Right renal pelvis (tissue), 4 donors: Measurements from ENCODE around the gene TSHZ3. TPM values are rescaled to one million over a fixed set of nuclear protein-coding genes. Genes with fewer than 3 reads are reported as not detected.

Source experiments
- DNase-seq, 4 donors: peaks; one replicate each; pipeline ENCODE4 v3.0.0-alpha.2; 2013; ENCODE audit warnings: low read depth in 4 of 4, low spot score in 3 of 4, missing footprints in 1 of 4
- polyA plus RNA-seq, 4 donors: library from polyadenylated mRNA; unstranded; fragments of 120-200 nt; gene quantifications; one replicate each; pipeline ENCODE4 v1.2.1, GENCODE V29; 2013; ENCODE audit not compliant: insufficient read length in 4 of 4

Gene TSHZ3
- polyA plus RNA-seq, 4 donors = 10.1 to 15.7 (median 14.2) TPM

DNA sequence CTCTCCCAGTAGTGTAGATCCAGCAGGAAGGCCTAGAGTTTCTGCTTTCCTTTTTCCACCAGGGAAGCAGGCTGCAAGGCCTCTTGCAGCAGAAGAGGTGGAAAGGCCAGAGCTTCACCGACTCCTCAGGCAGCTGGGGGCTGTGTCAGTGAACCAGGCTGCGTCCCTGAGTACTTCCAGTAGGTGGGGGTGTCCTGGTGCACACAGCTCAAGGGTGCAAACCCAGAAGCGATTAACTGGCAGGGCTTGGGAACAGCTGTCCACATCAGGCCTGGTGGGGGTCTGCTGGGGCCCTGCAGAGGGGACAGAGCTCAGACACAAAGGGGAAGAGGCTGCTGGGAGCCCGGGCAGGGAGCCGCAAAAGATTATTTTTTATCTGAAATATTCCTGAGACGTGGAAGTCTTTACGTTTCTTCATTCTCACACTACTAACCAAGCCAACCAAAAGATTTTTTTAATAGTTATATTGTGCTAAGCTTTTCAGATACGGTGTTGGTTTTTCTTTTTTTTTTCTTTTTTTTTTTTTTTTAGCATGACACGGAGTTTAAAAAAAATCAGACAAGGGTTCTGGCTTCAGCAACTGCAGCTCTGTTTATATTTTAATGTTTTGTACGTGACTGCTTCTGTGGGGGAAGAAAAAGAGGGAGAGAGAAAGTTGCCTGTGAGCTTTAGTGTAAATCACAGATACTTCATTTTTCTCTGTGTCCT lies 11.0 kb downstream of the TSHZ3 start:
- DNase-seq = no peak

DNA sequence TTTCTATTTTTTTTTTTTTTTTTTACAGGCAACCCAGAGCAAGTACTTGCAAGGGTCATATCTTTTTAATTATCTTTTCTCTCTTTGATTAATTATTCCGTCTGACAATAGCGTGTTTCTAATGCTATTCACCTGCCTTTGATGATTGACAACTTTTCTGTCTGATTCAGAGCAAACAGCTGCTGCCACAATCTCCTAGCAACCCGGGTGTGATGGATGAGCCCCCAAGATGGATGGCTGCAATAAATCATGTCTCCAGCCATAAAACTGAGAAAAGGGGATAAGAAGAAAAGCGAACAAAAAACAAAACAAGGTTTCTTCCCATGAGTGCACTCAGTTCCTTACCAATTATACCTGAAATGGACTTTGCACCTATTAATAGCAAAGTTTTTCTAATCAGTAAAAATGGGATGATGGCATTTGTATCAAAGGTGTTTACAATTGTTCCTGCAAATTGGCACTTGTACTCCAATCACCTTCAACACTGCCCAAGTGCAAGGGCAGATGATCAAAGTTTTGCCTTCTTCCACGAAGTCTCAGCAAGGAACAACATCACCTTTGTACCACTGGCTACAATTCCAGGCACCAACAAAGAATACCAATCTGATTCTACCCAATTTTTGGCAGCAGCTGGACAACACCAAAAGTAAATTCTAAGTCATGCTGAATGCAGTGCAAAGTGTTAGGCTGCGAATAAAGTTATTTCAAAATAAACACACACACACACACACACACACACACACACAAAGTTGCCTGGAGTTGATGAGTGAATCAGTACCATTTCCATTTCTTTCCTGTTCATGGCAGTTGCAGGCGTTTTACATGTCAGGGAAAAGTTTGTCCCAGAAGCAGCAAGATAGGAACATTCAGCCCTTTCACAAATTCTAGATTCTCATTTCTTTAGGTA lies 12.0 kb downstream of the TSHZ3 start:
- no peak for DNase-seq

DNA sequence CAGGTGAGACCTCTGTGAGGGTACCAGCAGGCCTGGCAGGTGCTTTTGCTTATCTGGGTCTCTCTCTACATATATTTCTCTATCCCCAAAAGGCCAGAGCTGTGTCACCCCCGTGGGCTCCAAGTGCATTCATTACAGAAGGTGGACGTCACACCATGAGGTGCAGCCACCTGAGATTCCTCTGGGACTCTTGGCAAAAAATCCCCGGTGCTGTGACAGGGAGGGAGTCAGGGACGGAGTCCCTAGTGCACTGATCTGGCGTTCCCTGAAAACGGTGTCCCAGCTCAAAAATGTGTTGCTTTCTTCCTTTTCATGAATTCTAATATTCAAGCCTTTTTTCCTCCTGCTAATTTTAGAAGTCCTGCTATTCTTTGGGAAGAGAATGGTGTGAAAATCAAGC lies 13.5 kb downstream of the TSHZ3 start:
- DNase-seq = no peak

DNA sequence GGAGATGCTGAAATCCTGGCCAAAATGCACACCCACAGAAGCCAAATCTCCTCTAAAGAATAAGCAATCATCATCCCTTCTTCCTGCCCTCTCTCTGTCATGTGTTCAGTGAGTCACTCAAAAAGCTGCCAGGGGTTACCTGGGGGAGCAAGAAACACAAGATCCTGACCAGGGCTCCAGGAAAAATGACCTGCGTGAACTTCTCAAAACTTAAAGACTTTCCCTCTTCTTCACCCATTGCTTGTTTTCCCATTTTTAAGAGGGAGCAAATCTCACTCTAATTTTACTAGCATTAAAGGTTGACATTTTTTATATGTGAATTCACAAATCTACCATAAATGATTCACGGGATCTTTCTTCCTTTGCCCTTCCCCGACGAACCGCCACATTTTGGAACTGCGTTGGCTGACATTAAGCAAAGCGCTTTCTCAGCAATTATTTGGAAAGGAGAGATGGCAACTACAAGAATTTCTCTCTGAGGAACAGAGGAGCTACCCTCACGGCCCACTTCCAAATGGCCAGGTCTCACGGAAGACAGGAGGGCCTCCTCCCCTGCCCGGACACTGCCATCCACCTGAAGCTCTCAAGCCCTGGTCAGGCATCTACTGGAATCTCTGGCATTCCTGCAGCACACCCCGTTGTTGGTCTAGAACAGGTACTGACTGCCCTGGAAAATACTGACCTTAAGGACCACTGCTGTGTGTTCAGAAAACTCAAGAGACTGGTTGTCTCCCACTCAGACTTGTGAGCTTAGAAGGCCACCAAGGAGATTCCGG lies 14.2 kb downstream of the TSHZ3 start:
- DNase-seq = no peak

DNA sequence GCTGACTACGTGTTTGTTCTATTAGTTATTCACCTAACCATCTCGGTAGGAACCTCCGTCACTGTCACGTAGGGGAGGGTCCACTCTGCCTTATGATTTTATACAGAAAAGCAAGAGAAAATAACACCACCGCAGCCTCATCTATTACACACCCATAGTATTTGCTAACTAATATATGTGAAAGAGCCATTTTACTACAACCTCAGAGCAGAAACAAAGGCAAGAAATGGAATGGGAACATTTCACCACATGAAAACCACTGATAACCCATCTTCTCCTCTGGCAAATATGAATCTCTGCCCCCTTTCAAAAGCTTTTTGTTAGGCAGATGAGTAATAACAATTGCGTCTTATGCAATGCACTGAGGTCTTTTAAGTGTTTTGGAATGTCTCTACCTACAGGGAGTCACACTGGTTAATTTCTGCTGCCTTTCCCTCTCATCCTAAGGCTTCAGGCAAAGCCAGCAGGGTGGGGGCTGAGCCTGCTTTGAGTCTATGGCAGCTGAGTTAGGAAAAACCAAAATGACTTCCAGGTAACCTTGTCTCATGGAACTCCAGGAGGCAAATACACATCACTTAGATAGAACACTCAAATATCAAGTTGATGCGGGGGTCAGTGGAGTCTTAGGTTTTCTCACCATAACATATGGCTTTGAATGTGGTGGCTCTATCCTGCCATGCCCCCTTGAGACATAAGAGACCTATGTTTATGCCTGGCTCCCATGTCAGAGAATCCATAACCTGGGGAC lies 15.0 kb downstream of the TSHZ3 start:
- DNase-seq = no peak

DNA sequence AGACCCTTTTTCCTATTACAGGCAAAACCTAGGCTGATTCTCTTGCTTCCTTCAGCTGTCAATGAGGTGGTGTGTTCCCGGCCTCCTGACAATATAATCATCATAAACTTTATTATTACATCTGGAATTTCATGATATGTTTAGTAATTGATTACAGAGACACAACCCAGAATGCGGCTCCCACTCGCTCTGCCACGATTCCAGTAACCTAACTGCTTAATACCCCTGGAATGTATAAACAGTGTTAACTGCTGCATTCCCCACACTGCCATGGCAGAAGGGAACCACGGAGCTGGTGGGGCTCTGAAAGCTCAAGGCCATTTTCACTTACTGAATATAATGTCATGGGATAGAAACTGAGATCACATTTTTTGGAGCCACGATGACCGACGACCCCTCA lies 17.1 kb downstream of the TSHZ3 start:
- DNase-seq = no peak

DNA sequence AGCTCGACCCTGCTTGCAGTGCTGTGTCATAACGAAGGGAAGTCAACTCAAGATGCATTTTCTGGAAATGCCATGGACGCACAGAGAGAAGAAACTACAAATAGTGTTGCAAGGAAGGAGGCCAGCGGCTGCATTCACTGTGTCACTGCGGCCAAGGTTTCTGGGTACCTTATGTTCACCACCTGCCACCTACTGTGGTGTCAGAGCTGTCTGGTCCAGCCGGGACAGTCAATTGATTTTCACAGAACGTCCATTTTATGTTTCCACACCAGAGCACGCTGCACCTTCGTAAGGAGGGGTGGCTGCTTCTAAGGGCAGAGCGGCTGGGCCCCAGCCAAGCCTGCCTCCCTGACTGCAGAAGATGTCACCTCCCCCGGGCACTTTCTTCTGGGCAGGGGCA lies 17.7 kb downstream of the TSHZ3 start:
- DNase-seq = no peak

DNA sequence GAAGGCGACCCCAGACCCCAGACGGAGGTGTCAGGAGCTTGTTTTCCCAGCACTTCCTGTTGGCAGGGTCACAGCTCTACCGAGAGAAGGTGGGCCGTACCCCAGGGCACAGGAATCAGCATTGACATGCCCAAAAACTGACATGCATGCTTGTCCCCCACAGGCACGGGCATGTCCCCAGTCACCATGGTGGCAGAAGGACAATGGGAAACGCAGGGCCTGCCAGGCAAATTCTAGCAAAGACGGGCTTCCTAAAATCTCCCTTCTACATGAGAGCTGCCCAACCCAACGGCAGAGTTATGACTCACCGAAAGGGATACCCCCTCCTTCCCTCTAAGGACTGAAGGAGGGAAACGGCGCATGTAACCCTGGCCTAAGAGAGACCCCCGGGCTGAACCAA lies 18.5 kb downstream of the TSHZ3 start:
- no peak for DNase-seq

DNA sequence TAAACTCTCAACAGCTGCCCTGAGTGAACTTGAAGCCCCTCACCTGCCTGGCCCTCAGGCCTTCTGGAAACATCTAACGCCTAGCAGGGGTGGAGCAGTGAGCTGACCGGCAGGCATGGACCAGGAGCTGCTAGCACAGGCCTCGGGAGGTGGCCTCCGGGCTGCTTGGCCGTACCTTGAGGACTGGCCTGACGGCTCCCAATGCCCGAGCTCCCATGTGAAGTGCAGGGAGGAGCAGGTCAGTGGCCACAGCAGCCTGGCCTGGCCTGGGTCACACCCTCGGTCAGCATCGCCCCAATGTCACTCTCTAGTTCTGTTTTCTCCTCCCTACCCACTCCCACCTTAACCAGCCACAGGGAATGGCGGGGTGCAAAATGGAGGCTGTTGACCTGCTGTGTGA lies 19.0 kb downstream of the TSHZ3 start:
- no peak for DNase-seq

DNA sequence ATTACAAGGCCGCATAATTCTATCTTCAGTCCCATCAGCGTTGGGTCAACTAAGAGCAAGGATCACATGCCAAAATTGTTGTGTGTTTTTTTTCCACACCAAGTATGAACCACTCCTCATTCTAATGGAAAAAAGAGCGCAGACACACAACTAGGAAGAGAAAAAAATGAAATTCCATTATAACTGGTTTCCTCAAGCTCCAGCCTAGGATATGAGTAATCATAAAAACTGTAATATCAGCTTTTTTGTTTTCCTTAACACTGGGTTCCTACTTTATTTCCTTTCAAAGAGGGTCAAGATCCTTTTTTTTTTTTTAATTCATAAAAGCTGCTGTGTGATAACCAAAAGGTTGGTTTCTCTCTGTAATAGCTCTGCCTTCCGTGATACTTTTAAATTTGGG lies 19.4 kb downstream of the TSHZ3 start:
- no peak for DNase-seq

DNA sequence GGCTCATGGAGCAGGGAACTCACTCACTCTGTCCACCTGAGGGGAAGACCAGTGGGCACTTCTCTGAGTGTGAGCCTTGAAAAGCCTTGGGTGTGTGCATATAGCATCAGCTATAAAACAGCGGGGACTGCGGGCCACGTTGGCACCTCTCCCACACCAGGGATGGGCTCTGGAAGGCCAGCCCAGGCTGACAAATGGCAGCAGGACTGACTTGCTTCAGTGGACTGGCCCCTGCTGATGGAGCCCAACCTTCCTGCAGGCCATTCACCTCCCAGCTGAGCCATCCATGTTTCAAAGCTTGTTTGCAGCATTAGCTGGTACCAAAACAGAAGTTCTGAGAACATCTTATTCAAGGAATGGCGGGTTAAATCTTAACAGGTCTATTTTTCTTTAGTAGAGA lies 21.0 kb downstream of the TSHZ3 start:
- no peak for DNase-seq

DNA sequence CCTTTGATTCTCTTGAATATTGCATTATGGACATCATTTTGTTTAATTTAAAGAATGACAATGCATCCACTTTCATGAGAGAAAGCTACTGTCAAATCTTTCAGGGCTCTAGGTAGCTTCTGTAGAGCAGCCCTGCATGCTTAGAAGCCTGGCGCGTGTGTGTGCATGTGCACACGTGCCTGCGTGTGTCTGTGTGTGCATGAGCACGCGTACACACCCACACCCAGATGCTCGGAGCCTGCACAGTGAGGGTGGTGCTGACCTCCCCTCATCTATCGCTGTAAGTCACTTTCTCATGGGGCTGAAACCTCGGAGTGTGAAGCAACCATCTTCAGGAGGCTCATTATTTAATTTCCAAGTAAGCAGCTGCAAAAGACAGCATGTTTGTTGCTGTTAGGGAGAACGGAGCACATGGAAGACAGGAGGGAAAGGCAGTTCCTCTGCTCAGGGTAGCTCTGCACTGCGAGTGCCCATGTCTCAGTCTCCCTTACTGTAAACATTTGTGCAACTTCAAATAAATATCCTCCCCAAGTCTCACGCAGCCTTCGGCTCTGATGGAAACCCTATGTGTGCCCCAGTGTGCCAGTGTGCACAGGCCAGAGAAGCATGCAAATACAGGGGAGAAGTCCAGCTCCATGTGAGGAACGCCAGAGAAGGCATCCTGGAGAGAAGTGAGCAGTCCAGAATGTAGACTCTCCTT lies 22.8 kb downstream of the TSHZ3 start:
- no peak for DNase-seq

DNA sequence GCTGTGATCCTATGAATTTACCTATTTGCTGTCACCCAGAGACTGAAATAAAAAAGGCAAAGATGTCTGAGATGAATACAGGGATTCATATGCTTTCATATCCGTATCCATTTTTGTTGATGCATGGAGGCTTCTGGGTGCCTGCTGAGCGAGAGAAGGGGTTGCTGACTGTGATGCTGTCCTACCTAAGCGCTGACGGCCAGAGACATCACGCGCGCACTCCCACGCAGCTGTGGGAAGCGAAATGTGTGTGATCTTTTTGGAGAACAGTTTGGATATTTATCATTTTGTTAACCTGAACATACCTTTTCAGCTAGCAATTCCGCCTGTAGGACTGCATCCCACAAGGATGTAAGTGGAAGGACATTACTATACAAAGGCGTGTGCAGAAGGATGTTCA lies 23.9 kb downstream of the TSHZ3 start:
- no peak for DNase-seq

DNA sequence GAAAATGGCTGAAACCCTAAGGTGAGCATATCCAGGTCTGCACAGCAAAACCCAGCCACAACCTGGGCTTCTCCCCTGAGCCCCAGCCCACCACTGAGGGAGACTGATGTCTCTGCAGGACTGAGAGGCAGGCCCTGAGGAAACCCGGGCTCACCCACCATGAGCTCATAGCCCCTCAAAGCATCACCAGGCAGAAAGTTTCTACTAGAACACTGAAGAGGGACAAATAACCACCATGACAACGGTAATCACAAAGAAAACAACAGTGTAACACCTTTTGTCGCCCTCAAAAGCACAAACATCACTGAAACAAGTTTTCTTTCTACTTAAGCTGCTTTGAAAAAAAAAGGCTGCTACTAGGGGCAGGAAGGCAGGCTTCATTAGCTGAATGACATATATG lies 29.8 kb downstream of the TSHZ3 start:
- no peak for DNase-seq

DNA sequence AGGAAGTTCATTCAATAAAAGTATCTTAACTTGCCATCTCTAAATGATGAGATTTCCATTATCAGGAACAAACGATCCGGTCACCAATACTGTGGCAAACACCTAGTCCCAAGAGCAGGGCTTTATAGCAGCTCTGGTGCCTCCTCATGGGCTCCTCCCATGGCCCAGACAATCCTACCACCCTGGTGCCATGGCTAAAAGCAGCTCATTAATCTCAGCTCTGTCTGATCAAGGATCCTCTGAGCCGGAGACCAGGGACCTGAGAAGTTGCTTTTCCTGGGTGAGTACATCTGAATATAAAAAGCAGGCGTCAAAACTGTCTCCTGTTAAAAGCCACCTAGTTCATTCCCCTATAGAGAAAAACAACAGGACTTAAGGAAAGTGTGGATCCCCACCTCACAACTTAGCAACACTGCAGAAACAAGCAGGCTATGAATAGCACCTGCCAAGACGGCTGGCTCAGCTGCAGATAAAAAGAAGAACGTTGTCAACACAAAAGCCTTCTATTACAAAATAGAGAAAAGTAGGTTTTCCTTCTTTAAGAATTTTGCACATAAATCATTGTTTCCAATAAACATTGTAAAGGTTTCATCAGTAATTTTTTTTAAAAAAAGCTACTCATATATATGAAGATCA lies 30.3 kb downstream of the TSHZ3 start:
- DNase-seq = no peak

DNA sequence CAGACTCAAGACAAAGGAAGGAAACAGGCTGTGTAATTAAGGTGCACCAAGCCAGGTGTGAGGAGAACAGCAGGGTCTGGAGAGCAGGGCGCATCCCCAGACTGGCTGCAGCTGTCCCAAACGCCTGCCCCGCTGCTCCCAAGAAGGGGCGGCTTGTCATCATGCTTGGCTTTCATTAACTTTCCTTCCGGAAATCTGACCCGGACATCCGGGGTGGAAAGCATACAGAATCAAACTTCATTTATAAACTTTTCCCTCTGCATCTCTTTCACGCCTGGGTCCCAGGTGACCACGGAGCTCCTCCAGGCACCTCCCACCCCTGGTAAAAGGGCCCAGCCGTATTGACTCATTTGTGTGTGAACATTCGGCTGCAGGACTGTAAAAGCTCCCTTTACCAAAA lies 31.7 kb downstream of the TSHZ3 start:
- DNase-seq = no peak

DNA sequence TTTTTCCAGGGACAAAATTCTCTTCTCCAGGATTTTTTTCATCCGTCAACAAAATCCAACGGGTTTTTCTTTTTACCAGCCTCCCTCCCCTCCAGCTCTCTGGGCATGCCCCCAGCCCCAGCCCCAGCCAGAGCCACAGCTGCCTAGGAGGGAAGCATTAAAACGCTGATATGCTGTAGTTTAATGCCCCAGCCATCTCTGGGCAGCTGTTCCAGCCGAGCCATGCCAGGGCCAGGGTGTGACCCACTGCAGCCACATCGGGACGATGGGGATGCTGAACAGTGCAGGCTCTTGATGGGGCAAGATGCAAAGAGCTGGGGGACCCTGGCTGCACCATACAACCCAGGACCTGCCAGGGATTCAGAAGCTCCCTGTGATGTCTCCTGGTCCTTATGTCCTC lies 32.1 kb downstream of the TSHZ3 start:
- DNase-seq = no peak

DNA sequence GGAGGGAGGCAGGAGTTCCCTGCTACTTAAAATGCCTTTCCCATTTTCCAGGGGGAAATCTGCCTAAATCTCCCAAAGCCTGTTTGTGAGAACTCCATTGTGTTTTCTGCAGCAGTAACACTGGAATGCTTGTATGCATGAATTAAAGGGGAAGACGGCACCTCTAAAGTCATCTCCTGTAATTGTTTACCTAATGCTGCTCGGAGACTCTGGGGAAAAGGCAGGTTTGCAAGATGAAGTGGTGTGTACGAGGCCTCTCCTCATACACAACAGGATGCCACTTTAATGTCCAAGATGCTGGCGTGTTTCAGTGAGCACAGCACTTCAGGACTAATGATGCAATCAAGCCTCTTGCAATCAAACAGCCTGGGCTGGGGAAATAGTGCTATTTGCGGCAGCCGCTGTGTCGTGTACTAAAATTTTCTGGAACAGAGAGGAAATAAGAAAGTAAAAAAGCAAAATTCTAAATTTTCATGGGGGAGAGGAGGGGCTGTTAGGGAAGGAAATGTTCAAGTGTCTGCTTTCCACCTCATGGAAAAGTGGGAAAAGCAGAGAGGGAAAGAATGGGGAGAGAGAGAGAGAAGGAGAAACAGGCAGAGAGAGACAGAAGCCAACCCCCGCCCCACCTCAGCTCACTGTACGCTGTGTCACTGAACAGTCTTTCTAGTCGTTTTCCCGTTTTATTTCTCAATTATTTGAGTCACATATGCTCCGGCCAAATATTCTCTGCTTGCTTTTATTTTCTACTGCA lies 32.9 kb downstream of the TSHZ3 start:
- DNase-seq = no peak

DNA sequence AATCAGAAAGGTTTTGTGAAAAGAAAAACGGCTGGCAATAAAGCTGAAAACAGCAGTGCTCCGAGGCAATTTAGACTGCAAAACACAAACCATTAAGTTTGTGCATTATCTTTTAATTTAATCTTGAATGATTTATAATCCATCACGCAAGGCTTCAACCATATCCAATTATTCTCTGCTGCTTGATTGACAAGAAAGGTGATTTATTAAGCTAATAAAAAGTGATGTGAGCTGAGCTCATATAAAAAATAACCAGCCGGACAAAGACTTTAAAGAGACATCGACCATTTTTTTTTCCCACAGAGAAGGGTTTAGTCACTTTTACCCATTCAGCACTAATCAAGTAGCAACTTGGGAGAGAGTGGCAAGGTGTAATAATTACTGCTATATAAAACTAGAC lies 33.6 kb downstream of the TSHZ3 start:
- DNase-seq = no peak
